ENCODE results near the gene ENSA.

The ENSA gene

GRCh38 chr1:150579945-150580642, 49.3 kb downstream of the ENSA start:
- FAIRE-seq (no peak), DNase-seq (ENCODE audit: insufficient read length, low spot score) (no peak)
- TF ChIP-seq TAF1 (IDR thresholded peaks at IDR 0.05; ENCODE audit: low read depth, low read length) (no peak), SPI1 (IDR thresholded peaks at IDR 0.05; ENCODE audit: low read depth, low read length) (no peak), PAX5 (IDR thresholded peaks at IDR 0.05; ENCODE audit: insufficient read depth, low read length, severe bottlenecking) (no peak)

- FAIRE-seq (peak; percentile 55), DNase-seq (ENCODE audit: insufficient read length, low spot score) (peak; percentile 84)
- TF ChIP-seq POLR2A (IDR thresholded peaks at IDR 0.05; ENCODE audit: low read depth, low read length) (peak; percentile 99), SPI1 (IDR thresholded peaks at IDR 0.05; ENCODE audit: low read depth, low read length) (peak; percentile 93), POU2F2 (IDR thresholded peaks at IDR 0.05; ENCODE audit: low read depth, low read length) (peak; percentile 88), POLR2AphosphoS5 (IDR thresholded peaks at IDR 0.05; ENCODE audit: low read depth, low read length) (peak; percentile 99), TAF1 (IDR thresholded peaks at IDR 0.05; ENCODE audit: low read depth, low read length) (peak; percentile 97), PAX5 (IDR thresholded peaks at IDR 0.05; ENCODE audit: insufficient read depth, low read length, severe bottlenecking) (no peak)
Measured at GRCh38 chr1:150579110-150579944, 50.1 kb downstream of the ENSA start, which contains the start of gene MCL1. MCL1 (minus strand) TSS chr1:150579610; CDS start chr1:150579530, 80 bp downstream.

GRCh38 chr1:150578272-150579109, 50.9 kb downstream of the ENSA start:
- TF ChIP-seq POLR2AphosphoS5 (IDR thresholded peaks at IDR 0.05; ENCODE audit: low read depth, low read length) (peak; percentile 55; the same call in 1 of the 2 replicates), SPI1 (IDR thresholded peaks at IDR 0.05; ENCODE audit: low read depth, low read length) (no peak), POU2F2 (IDR thresholded peaks at IDR 0.05; ENCODE audit: low read depth, low read length) (0 out of 2 replicates have a peak, but pooled peaks have one; percentile 22), POLR2A (IDR thresholded peaks at IDR 0.05; ENCODE audit: low read depth, low read length) (peak; percentile 26; the same call in 1 of the 2 replicates), TAF1 (IDR thresholded peaks at IDR 0.05; ENCODE audit: low read depth, low read length) (0 out of 2 replicates have a peak, but pooled peaks have one; percentile 5), PAX5 (IDR thresholded peaks at IDR 0.05; ENCODE audit: insufficient read depth, low read length, severe bottlenecking) (no peak)
- peak; percentile 28 for FAIRE-seq
- DNase-seq (ENCODE audit: insufficient read length, low spot score) = no peak

- TF ChIP-seq SPI1 (IDR thresholded peaks at IDR 0.05; ENCODE audit: low read depth, low read length) (no peak), PAX5 (IDR thresholded peaks at IDR 0.05; ENCODE audit: insufficient read depth, low read length, severe bottlenecking) (no peak), TAF1 (IDR thresholded peaks at IDR 0.05; ENCODE audit: low read depth, low read length) (no peak), POLR2AphosphoS5 (IDR thresholded peaks at IDR 0.05; ENCODE audit: low read depth, low read length) (no peak), POLR2A (IDR thresholded peaks at IDR 0.05; ENCODE audit: low read depth, low read length) (no peak), POU2F2 (IDR thresholded peaks at IDR 0.05; ENCODE audit: low read depth, low read length) (no peak)
- DNase-seq (ENCODE audit: insufficient read length, low spot score) = no peak
- no peak for FAIRE-seq
Measured at GRCh38 chr1:150577557-150578271, 51.7 kb downstream of the ENSA start.

- no peak for TF ChIP-seq TAF1 (IDR thresholded peaks at IDR 0.05; ENCODE audit: low read depth, low read length)
- TF ChIP-seq POLR2AphosphoS5 (IDR thresholded peaks at IDR 0.05; ENCODE audit: low read depth, low read length) = peak; percentile 20; the same call in 1 of the 2 replicates
- TF ChIP-seq POLR2A (IDR thresholded peaks at IDR 0.05; ENCODE audit: low read depth, low read length) = peak; percentile 63
- no peak for DNase-seq (ENCODE audit: insufficient read length, low spot score)
- FAIRE-seq = no peak
Measured at GRCh38 chr1:150576794-150577556, 52.4 kb downstream of the ENSA start.

GRCh38 chr1:150576367-150576711, 53.1 kb downstream of the ENSA start:
- no peak for FAIRE-seq

GRCh38 chr1:150575518-150576366, 53.7 kb downstream of the ENSA start:
- 0 out of 2 replicates have a peak, but pooled peaks have one; percentile 47 for TF ChIP-seq POLR2A (IDR thresholded peaks at IDR 0.05; ENCODE audit: low read depth, low read length)
- TF ChIP-seq POLR2AphosphoS5 (IDR thresholded peaks at IDR 0.05; ENCODE audit: low read depth, low read length) = no peak
- no peak for TF ChIP-seq SPI1 (IDR thresholded peaks at IDR 0.05; ENCODE audit: low read depth, low read length)
- TF ChIP-seq PAX5 (IDR thresholded peaks at IDR 0.05; ENCODE audit: insufficient read depth, low read length, severe bottlenecking) = no peak
- no peak for TF ChIP-seq POU2F2 (IDR thresholded peaks at IDR 0.05; ENCODE audit: low read depth, low read length)
- DNase-seq (ENCODE audit: insufficient read length, low spot score) (no peak), FAIRE-seq (no peak)

More at GRCh38 chr1:150576367-150576711, 53.1 kb downstream of the ENSA start:
- no peak for DNase-seq (ENCODE audit: insufficient read length, low spot score)
- TF ChIP-seq POLR2A (IDR thresholded peaks at IDR 0.05; ENCODE audit: low read depth, low read length) = no peak
- TF ChIP-seq POLR2AphosphoS5 (IDR thresholded peaks at IDR 0.05; ENCODE audit: low read depth, low read length) = no peak
- no peak for TF ChIP-seq SPI1 (IDR thresholded peaks at IDR 0.05; ENCODE audit: low read depth, low read length)
- TF ChIP-seq TAF1 (IDR thresholded peaks at IDR 0.05; ENCODE audit: low read depth, low read length) = no peak
- no peak for TF ChIP-seq PAX5 (IDR thresholded peaks at IDR 0.05; ENCODE audit: insufficient read depth, low read length, severe bottlenecking)
- TF ChIP-seq POU2F2 (IDR thresholded peaks at IDR 0.05; ENCODE audit: low read depth, low read length) = no peak

Data from GM12891 (cell line).